ENCODE data around the gene ZC3H11A.

- TF ChIP-seq, protein P1, sequence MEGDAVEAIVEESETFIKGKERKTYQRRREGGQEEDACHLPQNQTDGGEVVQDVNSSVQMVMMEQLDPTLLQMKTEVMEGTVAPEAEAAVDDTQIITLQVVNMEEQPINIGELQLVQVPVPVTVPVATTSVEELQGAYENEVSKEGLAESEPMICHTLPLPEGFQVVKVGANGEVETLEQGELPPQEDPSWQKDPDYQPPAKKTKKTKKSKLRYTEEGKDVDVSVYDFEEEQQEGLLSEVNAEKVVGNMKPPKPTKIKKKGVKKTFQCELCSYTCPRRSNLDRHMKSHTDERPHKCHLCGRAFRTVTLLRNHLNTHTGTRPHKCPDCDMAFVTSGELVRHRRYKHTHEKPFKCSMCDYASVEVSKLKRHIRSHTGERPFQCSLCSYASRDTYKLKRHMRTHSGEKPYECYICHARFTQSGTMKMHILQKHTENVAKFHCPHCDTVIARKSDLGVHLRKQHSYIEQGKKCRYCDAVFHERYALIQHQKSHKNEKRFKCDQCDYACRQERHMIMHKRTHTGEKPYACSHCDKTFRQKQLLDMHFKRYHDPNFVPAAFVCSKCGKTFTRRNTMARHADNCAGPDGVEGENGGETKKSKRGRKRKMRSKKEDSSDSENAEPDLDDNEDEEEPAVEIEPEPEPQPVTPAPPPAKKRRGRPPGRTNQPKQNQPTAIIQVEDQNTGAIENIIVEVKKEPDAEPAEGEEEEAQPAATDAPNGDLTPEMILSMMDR (IDR thresholded peaks at IDR 0.05): no peak
- peak in 1 of 3 donors; percentile 25 for TF ChIP-seq POLR2A (IDR thresholded peaks at IDR 0.05)
Observed at GRCh38 chr1:203765029-203765837, 30.2 kb upstream of the ZC3H11A start, which contains the start of gene LAX1.
